Activated naive CD8-positive, alpha-beta T cell treated with anti-CD3 and anti-CD28 coated beads, Interleukin-2, amount 10 ng/mL, durations not matched to agents 7 days and 5 days (primary cell): Measurements from ENCODE around the gene PEX11A. TPM values are rescaled to one million over a fixed set of nuclear protein-coding genes. Genes with fewer than 3 reads are reported as not detected.
"Not testable (repeated sequence)": the region's sequence is repeated elsewhere in the genome, so short reads cannot be mapped to it uniquely, and the experiment has no call there.

Experiments
- ATAC-seq: fragments of 150-1000 bp; cut with Tn5 transposase; one replicate; pipeline ENCODE4 v1.10.0; 2021; ENCODE audit warnings: low read depth, moderate library complexity
- POLR2A ChIA-PET: fragments of 350-600 bp; sonication (Branson Sonifier 250); formaldehyde crosslinking; loops from one replicate; lab custom pipeline; 2021; ENCODE audit warnings: antibody characterized with exemption; lab: Charles Lee
- DNase-seq: peaks from one replicate; pipeline ENCODE4 v3.0.0; 2021
- H3K27ac Mint-ChIP-seq: one replicate; pipeline ENCODE4 v1.8.0; 2022; ENCODE audit warnings: mild to moderate bottlenecking, mixed read lengths
- H3K27me3 Mint-ChIP-seq: one replicate; pipeline ENCODE4 v1.8.0; 2022; ENCODE audit warnings: mild to moderate bottlenecking, moderate library complexity, mixed read lengths
- H3K36me3 Mint-ChIP-seq: one replicate; pipeline ENCODE4 v1.8.0; 2021; ENCODE audit warnings: mild to moderate bottlenecking, mixed read lengths
- H3K4me1 Mint-ChIP-seq: one replicate; pipeline ENCODE4 v1.8.0; 2021; ENCODE audit warnings: mixed read lengths
- H3K4me3 Mint-ChIP-seq: one replicate; pipeline ENCODE4 v1.8.0; 2022; ENCODE audit warnings: mild to moderate bottlenecking, moderate library complexity, mixed read lengths
- H3K9me3 Mint-ChIP-seq: one replicate; pipeline ENCODE4 v1.8.0; 2021; ENCODE audit warnings: mixed read lengths
- total RNA-seq, 2 experiments: library from RNA; stranded (reverse); gene quantifications; one replicate each; pipeline ENCODE4 v1.2.3, GENCODE V29; 2021

PEX11A gene
- total RNA-seq, 2 experiments from 2014 or later = 3.7 to 3.8 TPM

GRCh38 chr15:89693696-89694095, 3.1 kb upstream of the PEX11A start:
- POLR2A ChIA-PET = no interaction called here
- H3K27ac Mint-ChIP-seq = no peak overlapping the region

GRCh38 chr15:89693091-89693490, 2.5 kb upstream of the PEX11A start:
- Mint-ChIP-seq H3K27me3 (peaks cover 21% of the 10 kb centered on the region), H3K4me1 (peaks cover 9% of the 10 kb centered on the region), H3K9me3 (no peaks in the 10 kb centered on the region), H3K36me3 (no peaks in the 10 kb centered on the region), H3K27ac (no peak overlapping the region), H3K4me3 (no peak overlapping the region)
- DNase-seq = no peak
- no peak for ATAC-seq
- POLR2A ChIA-PET = no interaction called here

More at GRCh38 chr15:89693696-89694095, 3.1 kb upstream of the PEX11A start:
- DNase-seq = no peak
- Mint-ChIP-seq H3K9me3 (no peaks in the 10 kb centered on the region), H3K36me3 (no peaks in the 10 kb centered on the region), H3K4me3 (no peak overlapping the region), H3K27me3 (peaks cover 25% of the 10 kb centered on the region), H3K4me1 (peaks cover 9% of the 10 kb centered on the region)
- ATAC-seq = no peak

- peaks cover 13% of the 10 kb centered on the region for H3K4me1 Mint-ChIP-seq
- ATAC-seq, H3K9me3 Mint-ChIP-seq, H3K36me3 Mint-ChIP-seq, DNase-seq, POLR2A ChIA-PET: not testable (repeated sequence)
- peak overlapping the region; percentile 85 for H3K4me3 Mint-ChIP-seq
- H3K27ac Mint-ChIP-seq = peak overlapping the region; percentile 85
- peaks cover 12% of the 10 kb centered on the region for H3K27me3 Mint-ChIP-seq
Observed at GRCh38 chr15:89689930-89690275, 651 bp downstream of the PEX11A start.

DNA sequence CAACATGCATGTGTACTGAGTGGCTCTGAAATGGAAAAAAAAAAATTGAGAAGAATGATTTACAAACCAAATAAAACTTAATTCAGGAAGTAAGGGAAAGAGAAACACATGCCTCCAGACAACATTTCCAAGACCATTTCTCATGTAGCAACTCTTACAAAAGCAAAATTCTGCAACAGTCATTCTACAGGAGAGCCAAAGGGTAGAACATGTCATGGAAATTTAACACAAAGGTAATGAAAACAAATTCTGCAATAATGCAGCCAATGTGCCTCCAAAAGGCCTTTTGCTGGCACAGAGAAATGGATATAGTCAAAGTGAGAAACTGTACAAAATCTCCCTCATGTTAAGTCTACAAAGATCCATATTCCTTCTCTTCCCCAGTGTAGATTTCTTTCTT, 4.0 kb downstream of the PEX11A start:
- Mint-ChIP-seq H3K4me3 (no peak overlapping the region), H3K9me3 (no peaks in the 10 kb centered on the region), H3K27me3 (peaks cover 3% of the 10 kb centered on the region), H3K4me1 (peaks cover 13% of the 10 kb centered on the region), H3K27ac (no peak overlapping the region), H3K36me3 (no peaks in the 10 kb centered on the region)
- POLR2A ChIA-PET = no interaction called here
- DNase-seq (no peak), ATAC-seq (no peak)

GRCh38 chr15:89685995-89686394, 4.6 kb downstream of the PEX11A start:
- no peak overlapping the region for H3K4me3 Mint-ChIP-seq
- peaks cover 3% of the 10 kb centered on the region for H3K27me3 Mint-ChIP-seq
- no peaks in the 10 kb centered on the region for H3K36me3 Mint-ChIP-seq
- POLR2A ChIA-PET = no interaction called here
- H3K9me3 Mint-ChIP-seq = no peaks in the 10 kb centered on the region
- DNase-seq = no peak
- H3K4me1 Mint-ChIP-seq = peaks cover 11% of the 10 kb centered on the region
- ATAC-seq = no peak
- H3K27ac Mint-ChIP-seq = no peak overlapping the region

GRCh38 chr15:89681146-89681545, 9.4 kb downstream of the PEX11A start:
- H3K27me3 Mint-ChIP-seq = peaks cover 6% of the 10 kb centered on the region
- no peak overlapping the region for H3K27ac Mint-ChIP-seq
- POLR2A ChIA-PET = no interaction called here

GRCh38 chr15:89680282-89680873, 10.2 kb downstream of the PEX11A start:
- POLR2A ChIA-PET = no interaction called here
- Mint-ChIP-seq H3K27ac (no peak overlapping the region), H3K9me3 (no peaks in the 10 kb centered on the region), H3K4me3 (no peak overlapping the region), H3K36me3 (no peaks in the 10 kb centered on the region), H3K4me1 (no peaks in the 10 kb centered on the region), H3K27me3 (peaks cover 6% of the 10 kb centered on the region)
- DNase-seq = no peak
- no peak for ATAC-seq

More at GRCh38 chr15:89681146-89681545, 9.4 kb downstream of the PEX11A start:
- Mint-ChIP-seq H3K4me1 (no peaks in the 10 kb centered on the region), H3K4me3 (no peak overlapping the region), H3K36me3 (no peaks in the 10 kb centered on the region), H3K9me3 (no peaks in the 10 kb centered on the region)
- no peak for ATAC-seq
- no peak for DNase-seq

DNA sequence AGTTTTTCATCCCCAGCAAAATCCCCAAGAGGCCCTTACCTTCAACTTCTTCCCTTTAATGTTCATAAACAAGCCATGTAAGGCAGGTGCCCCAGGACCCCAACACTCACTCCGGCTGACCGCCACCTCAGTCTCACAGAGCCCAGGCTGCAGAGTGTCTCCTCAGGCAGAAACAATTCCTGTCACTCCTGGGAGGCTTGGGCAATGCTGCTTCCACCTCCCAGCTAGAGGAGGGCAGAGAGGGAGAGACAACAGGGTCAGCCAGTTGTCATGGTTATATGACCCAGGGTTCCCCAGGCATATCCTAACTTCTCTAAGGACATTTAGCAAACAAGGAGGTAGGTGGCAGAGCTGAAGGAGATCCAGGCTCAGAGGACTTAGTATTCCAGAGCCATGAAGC, 11.3 kb downstream of the PEX11A start, which contains the start of gene PLIN1:
PLIN1 (minus strand) TSS at position 156 of the 400 bp plus-strand sequence. CDS start 1,878 bp downstream, outside the sequence.
- H3K27ac Mint-ChIP-seq = no peak within 1 kb of the TSS
- POLR2A ChIA-PET = no interaction called here
- H3K27me3 Mint-ChIP-seq = peaks cover 6% of the 10 kb centered on the region
- H3K9me3 Mint-ChIP-seq = no peaks in the 10 kb centered on the region
- no peaks in the 10 kb centered on the region for H3K36me3 Mint-ChIP-seq
- ATAC-seq (no peak), DNase-seq (no peak)
- no peaks in the 10 kb centered on the region for H3K4me1 Mint-ChIP-seq
- H3K4me3 Mint-ChIP-seq = no peak within 1 kb of the TSS

- POLR2A ChIA-PET = no interaction called here
- Mint-ChIP-seq H3K27ac (no peak overlapping the region), H3K4me3 (no peak overlapping the region), H3K9me3 (no peaks in the 10 kb centered on the region), H3K36me3 (no peaks in the 10 kb centered on the region), H3K4me1 (no peaks in the 10 kb centered on the region), H3K27me3 (peaks cover 6% of the 10 kb centered on the region)
- ATAC-seq (no peak), DNase-seq (no peak)
Observed at GRCh38 chr15:89677381-89677780, 13.2 kb downstream of the PEX11A start.

GRCh38 chr15:89675606-89676005, 14.9 kb downstream of the PEX11A start:
- no peaks in the 10 kb centered on the region for H3K9me3 Mint-ChIP-seq
- POLR2A ChIA-PET = no interaction called here

DNA sequence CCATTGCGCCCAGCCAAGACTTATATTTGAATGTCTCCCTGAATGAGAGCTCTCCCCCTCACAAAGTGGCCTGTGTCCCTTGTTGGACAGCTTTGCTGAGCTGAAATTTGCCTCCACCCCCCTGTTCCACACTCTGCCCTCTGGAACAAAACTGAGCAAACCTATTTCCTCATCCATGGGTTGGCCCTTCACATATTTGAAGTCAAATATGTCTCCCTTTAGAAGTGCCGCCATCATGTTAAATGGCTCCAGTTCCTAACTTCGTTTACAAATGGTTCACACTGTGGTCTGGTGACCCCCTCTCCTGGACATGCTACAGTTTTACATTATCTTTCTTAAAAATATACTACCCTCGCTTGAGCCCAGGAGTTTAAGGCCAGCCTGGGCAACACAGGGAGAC, 16.0 kb downstream of the PEX11A start:
- peaks cover 3% of the 10 kb centered on the region for H3K27me3 Mint-ChIP-seq
- ATAC-seq (no peak), DNase-seq (no peak)
- H3K36me3 Mint-ChIP-seq = no peaks in the 10 kb centered on the region
- H3K4me1 Mint-ChIP-seq = peaks cover 6% of the 10 kb centered on the region
- POLR2A ChIA-PET = interaction anchor here (0.7 kb wide), 1 partner anchor 14 kb away, joined by 4 read pairs; no protein-coding TSS in a partner anchor
- no peak overlapping the region for H3K4me3 Mint-ChIP-seq
- H3K27ac Mint-ChIP-seq = no peak overlapping the region
- H3K9me3 Mint-ChIP-seq = no peaks in the 10 kb centered on the region

More at GRCh38 chr15:89675606-89676005, 14.9 kb downstream of the PEX11A start:
- no peaks in the 10 kb centered on the region for H3K36me3 Mint-ChIP-seq
- no peak overlapping the region for H3K27ac Mint-ChIP-seq
- peaks cover 5% of the 10 kb centered on the region for H3K27me3 Mint-ChIP-seq
- H3K4me3 Mint-ChIP-seq = no peak overlapping the region
- no peak for DNase-seq
- H3K4me1 Mint-ChIP-seq = peaks cover 6% of the 10 kb centered on the region
- no peak for ATAC-seq

- H3K4me1 Mint-ChIP-seq = peaks cover 6% of the 10 kb centered on the region
- H3K27ac Mint-ChIP-seq = no peak overlapping the region
- no peak overlapping the region for H3K4me3 Mint-ChIP-seq
- ATAC-seq (peak; percentile 54), DNase-seq (peak; percentile 48)
- no peaks in the 10 kb centered on the region for H3K36me3 Mint-ChIP-seq
- POLR2A ChIA-PET = no interaction called here
- no peaks in the 10 kb centered on the region for H3K9me3 Mint-ChIP-seq
- no peaks in the 10 kb centered on the region for H3K27me3 Mint-ChIP-seq
Observed at GRCh38 chr15:89673165-89673512, 17.4 kb downstream of the PEX11A start.

- no peak overlapping the region for H3K4me3 Mint-ChIP-seq
- H3K36me3 Mint-ChIP-seq = no peaks in the 10 kb centered on the region
- H3K9me3 Mint-ChIP-seq = no peaks in the 10 kb centered on the region
- H3K4me1 Mint-ChIP-seq = peaks cover 6% of the 10 kb centered on the region
- DNase-seq = no peak
- H3K27ac Mint-ChIP-seq = no peak overlapping the region
- H3K27me3 Mint-ChIP-seq = peaks cover 2% of the 10 kb centered on the region
- no peak for ATAC-seq
- POLR2A ChIA-PET = no interaction called here
Observed at GRCh38 chr15:89672221-89673164, 18.1 kb downstream of the PEX11A start.

- H3K27ac Mint-ChIP-seq = no peak overlapping the region
- H3K4me1 Mint-ChIP-seq = peaks cover 6% of the 10 kb centered on the region
- POLR2A ChIA-PET = no interaction called here
- no peak for DNase-seq
- H3K4me3 Mint-ChIP-seq = no peak overlapping the region
- H3K9me3 Mint-ChIP-seq = no peaks in the 10 kb centered on the region
- H3K36me3 Mint-ChIP-seq = no peaks in the 10 kb centered on the region
- no peak for ATAC-seq
- peaks cover 3% of the 10 kb centered on the region for H3K27me3 Mint-ChIP-seq
Observed at GRCh38 chr15:89671687-89672086, 18.9 kb downstream of the PEX11A start.
